Lung (tissue), 12 donors: ENCODE data around the gene TMEM266. TPM values are rescaled to one million over a fixed set of nuclear protein-coding genes. Genes with fewer than 3 reads are reported as not detected.

Experiments
- ATAC-seq: fragments of 200-7000 bp; cut with Tn5 transposase; one replicate; pipeline ENCODE4 v1.9.1; 2020; ENCODE audit warnings: moderate number of reproducible peaks; ENCODE audit not compliant: insufficient read depth, low FRiP score
- DNase-seq, 3 donors: peaks; one replicate each; pipeline ENCODE4 v3.0.0-alpha.2; 2013 to 2017
- H3K27ac ChIP-seq, 2 donors: one replicate each; pipeline ENCODE4 v1.5.1; 2013; ENCODE audit warnings: mild to moderate bottlenecking in 2 of 2, moderate library complexity in 2 of 2, control low read depth in 1 of 2, inconsistent platforms in 1 of 2, low read depth in 1 of 2, low read length in 1 of 2
- H3K27me3 ChIP-seq, 3 donors: one replicate each; pipeline ENCODE4 v1.5.1; 2013; ENCODE audit warnings: low read length in 2 of 3; ENCODE audit not compliant: control insufficient read depth in 3 of 3, insufficient read depth in 3 of 3
- H3K36me3 ChIP-seq, 4 donors: one replicate each; pipeline ENCODE4 v1.5.1; 2013; ENCODE audit warnings: low read length in 4 of 4, mild to moderate bottlenecking in 1 of 4, moderate library complexity in 1 of 4; ENCODE audit not compliant: control insufficient read depth in 4 of 4, insufficient read depth in 4 of 4
- H3K4me1 ChIP-seq, 5 donors: one replicate each; pipeline ENCODE4 v1.5.1; 2013; ENCODE audit warnings: low read length in 5 of 5, mild to moderate bottlenecking in 2 of 5, moderate library complexity in 1 of 5; ENCODE audit not compliant: control insufficient read depth in 5 of 5, insufficient read depth in 5 of 5
- H3K4me3 ChIP-seq: one replicate; pipeline ENCODE4 v1.5.1; 2013; ENCODE audit warnings: mild to moderate bottlenecking, control low read depth, moderate library complexity
- H3K9ac ChIP-seq, 2 donors: one replicate each; pipeline ENCODE4 v1.5.1; 2013; ENCODE audit warnings: low read length in 2 of 2, control low read depth in 1 of 2; ENCODE audit not compliant: insufficient read depth in 1 of 2
- H3K9me3 ChIP-seq, 4 donors: one replicate each; pipeline ENCODE4 v1.5.1; 2013; ENCODE audit warnings: low read length in 3 of 4, mild to moderate bottlenecking in 1 of 4, moderate library complexity in 1 of 4; ENCODE audit not compliant: control insufficient read depth in 4 of 4, insufficient read depth in 3 of 4
- WGBS, 2 donors: extraction: QIAGEN DNeasy Blood & Tissue Kit; methylation state at CpG; one replicate each; pipeline ENCODE4 v1.1.7; 2013; 5-methylcytosine and 5-hydroxymethylcytosine counted together
- polyA plus RNA-seq, 2 donors: library from polyadenylated mRNA; stranded (reverse); fragments of 200-250 nt; gene quantifications; one replicate each; pipeline ENCODE4 v1.2.1, GENCODE V29; 2013
- total RNA-seq, 2 donors: library from RNA; depleted of rRNA in 1 of 2; stranded (reverse); fragments of >200 nt in 1 of 2; gene quantifications; one replicate each; pipeline ENCODE4 v1.2.1, GENCODE V29; 2014 to 2021
- TF ChIP-seq, protein P1 (sequence below): IDR thresholded peaks from 2 replicates; pipeline ENCODE4 v1.5.1; 2012; ENCODE audit warnings: mild to moderate bottlenecking; ENCODE audit errors: control extremely low read depth, extremely low read depth
- donor health status: control.
- donor health status: control.
- donor health status: Bipolar disorder and iron deficiency.
- donor health status: healthy.
- donor health status: DM: yes; HTN: yes; CAD: no.

TMEM266 gene
- total and polyA plus RNA-seq, 4 donors: 1.1 to 4.4 (median 1.5) TPM

GRCh38 chr15:76161153-76162035, 101.6 kb downstream of the TMEM266 start:
- DNase-seq: peak in 1 of 3 donors; percentile 34
- no peaks in the 10 kb centered on the region for H3K27me3 ChIP-seq
- TF ChIP-seq, protein P1, sequence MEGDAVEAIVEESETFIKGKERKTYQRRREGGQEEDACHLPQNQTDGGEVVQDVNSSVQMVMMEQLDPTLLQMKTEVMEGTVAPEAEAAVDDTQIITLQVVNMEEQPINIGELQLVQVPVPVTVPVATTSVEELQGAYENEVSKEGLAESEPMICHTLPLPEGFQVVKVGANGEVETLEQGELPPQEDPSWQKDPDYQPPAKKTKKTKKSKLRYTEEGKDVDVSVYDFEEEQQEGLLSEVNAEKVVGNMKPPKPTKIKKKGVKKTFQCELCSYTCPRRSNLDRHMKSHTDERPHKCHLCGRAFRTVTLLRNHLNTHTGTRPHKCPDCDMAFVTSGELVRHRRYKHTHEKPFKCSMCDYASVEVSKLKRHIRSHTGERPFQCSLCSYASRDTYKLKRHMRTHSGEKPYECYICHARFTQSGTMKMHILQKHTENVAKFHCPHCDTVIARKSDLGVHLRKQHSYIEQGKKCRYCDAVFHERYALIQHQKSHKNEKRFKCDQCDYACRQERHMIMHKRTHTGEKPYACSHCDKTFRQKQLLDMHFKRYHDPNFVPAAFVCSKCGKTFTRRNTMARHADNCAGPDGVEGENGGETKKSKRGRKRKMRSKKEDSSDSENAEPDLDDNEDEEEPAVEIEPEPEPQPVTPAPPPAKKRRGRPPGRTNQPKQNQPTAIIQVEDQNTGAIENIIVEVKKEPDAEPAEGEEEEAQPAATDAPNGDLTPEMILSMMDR: no peak
- WGBS, 2 donors: 85 to 86% methylated on average over 20 of the region's 20 CpGs
- peaks cover 0 to 45% (median 16%) of the 10 kb centered on the region in 5 donors for H3K4me1 ChIP-seq
- no peak overlapping the region for H3K9ac ChIP-seq
- H3K4me3 ChIP-seq: no peak overlapping the region
- no peak for ATAC-seq
- H3K27ac ChIP-seq: no peak overlapping the region
- H3K36me3 ChIP-seq: no peaks in the 10 kb centered on the region
- H3K9me3 ChIP-seq: no peaks in the 10 kb centered on the region

- WGBS, 2 donors: 87 to 88% methylated on average over 12 of the region's 12 CpGs
- no peak overlapping the region for H3K9ac ChIP-seq
- no peak for DNase-seq
Measured at GRCh38 chr15:76162036-76162398, 102.2 kb downstream of the TMEM266 start.

GRCh38 chr15:76162784-76163456, 103.1 kb downstream of the TMEM266 start:
- peak overlapping the region in 1 of 2 donors; percentile 60 for H3K27ac ChIP-seq
- WGBS, 2 donors: 77 to 83% methylated on average over 10 of the region's 10 CpGs
- ATAC-seq (no peak), DNase-seq (no peak)
- H3K4me3 ChIP-seq: no peak overlapping the region
- H3K9ac ChIP-seq: no peak overlapping the region
- H3K27me3 ChIP-seq: no peaks in the 10 kb centered on the region
- H3K36me3 ChIP-seq: no peaks in the 10 kb centered on the region
- TF ChIP-seq, protein P1: no peak
- peaks cover 0 to 45% (median 16%) of the 10 kb centered on the region in 5 donors for H3K4me1 ChIP-seq
- H3K9me3 ChIP-seq: no peaks in the 10 kb centered on the region

More at GRCh38 chr15:76162036-76162398, 102.2 kb downstream of the TMEM266 start:
- ATAC-seq: no peak
- Histone ChIP-seq H3K4me3 (no peak overlapping the region), H3K36me3 (no peaks in the 10 kb centered on the region), H3K9me3 (no peaks in the 10 kb centered on the region), H3K27me3 (no peaks in the 10 kb centered on the region), H3K27ac (no peak overlapping the region), H3K4me1 (peaks cover 0 to 45% (median 16%) of the 10 kb centered on the region in 5 donors)
- TF ChIP-seq, protein P1: no peak
